ENCODE measurements around the gene PLEKHA6. TPM values are rescaled to one million over a fixed set of nuclear protein-coding genes. Genes with fewer than 3 reads are reported as not detected.

Gene PLEKHA6
- total RNA-seq, 2 donors from 2014 or later: 18.1 to 25.7 TPM

DNA sequence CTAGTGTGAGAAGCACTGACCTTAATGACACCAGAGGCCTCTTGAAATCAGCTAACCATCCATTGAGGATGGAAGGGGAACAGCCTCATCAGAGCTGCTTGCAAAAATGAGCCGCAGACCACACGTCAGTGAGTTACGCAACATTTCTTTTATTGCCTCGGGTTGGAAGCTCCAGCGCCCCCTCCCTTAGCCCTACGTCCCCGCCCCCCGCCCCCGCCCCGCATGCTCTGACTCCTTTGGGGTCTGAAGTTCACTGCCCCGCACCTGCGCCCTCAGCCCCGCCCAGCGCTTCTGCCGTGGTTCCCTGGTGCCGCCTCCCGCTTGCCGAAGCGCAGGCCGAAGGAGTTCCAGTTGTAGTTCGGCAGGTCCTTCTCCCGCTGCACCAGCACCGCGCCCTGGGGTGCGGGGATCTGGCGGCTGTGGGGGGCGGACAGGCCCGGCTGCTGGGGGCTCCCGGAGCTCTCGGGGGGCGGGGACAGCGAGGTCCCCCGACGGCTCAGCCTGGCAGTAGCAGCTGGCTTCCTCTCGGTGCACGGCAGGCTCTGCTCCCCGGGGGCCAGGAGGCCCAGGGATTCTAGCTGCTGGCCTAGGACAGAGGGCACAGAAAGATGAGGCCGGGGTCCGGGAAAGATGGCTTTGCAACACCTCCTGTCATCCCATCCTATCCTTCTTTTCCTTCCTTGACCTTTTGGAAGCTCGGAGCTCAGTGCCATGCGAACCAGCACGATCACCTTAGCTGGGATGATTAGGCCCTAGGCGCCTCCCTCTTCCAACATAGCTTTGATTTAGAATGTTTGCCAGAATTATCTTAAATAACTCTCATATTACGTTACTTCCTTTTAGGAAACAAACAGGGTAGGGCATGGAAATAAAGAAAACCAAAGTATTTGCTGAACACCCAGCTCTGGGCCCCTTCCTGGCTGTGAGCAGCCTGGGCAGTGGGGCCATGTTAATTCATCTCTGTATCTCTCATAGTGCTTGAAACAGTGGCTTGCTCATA lies 169.2 kb downstream of the PLEKHA6 start:
- DNase-seq (ENCODE audit: low spot score): no peak

DNA sequence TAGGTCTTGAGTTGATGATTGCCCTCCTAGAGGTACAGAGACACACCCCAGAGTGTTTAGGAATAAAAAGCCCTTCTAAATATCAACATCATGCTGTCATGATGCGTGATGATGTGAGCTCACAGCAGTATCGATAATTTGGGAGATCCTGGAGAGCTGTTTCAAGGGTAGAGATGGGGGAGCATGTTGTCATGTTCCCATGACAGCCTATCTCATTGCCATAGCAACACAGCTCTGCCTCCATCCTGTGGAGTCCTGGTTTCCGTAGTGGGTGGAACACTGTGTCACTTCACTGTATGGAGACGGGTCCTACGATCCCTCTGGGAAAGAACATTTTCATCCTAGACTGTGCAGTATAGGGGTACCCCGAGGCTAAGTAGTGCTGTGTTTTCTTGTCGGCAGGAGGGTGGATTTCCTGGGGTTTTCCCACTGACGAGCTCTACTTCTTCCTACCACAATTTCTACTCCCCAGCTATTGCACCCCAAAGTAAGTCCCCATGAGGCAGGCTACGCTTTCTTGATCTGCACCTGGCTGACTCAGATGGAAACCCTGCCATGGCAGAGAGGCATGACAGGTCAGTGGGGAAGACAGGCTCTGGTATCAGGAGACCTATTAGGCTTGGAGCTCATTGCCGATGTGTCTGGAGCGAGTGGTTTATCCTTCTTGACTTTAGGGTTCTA lies 170.6 kb downstream of the PLEKHA6 start:
- TF ChIP-seq, protein P1, sequence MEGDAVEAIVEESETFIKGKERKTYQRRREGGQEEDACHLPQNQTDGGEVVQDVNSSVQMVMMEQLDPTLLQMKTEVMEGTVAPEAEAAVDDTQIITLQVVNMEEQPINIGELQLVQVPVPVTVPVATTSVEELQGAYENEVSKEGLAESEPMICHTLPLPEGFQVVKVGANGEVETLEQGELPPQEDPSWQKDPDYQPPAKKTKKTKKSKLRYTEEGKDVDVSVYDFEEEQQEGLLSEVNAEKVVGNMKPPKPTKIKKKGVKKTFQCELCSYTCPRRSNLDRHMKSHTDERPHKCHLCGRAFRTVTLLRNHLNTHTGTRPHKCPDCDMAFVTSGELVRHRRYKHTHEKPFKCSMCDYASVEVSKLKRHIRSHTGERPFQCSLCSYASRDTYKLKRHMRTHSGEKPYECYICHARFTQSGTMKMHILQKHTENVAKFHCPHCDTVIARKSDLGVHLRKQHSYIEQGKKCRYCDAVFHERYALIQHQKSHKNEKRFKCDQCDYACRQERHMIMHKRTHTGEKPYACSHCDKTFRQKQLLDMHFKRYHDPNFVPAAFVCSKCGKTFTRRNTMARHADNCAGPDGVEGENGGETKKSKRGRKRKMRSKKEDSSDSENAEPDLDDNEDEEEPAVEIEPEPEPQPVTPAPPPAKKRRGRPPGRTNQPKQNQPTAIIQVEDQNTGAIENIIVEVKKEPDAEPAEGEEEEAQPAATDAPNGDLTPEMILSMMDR (IDR thresholded peaks at IDR 0.05): no peak
- DNase-seq (ENCODE audit: low spot score): no peak
- H3K4me1 ChIP-seq: peaks cover 0 to 9% of the 10 kb centered on the region in 2 donors
- H3K27ac ChIP-seq: no peak overlapping the region
- H3K9me3 ChIP-seq: no peaks in the 10 kb centered on the region
- no peaks in the 10 kb centered on the region for H3K27me3 ChIP-seq
- H3K4me3 ChIP-seq: no peak overlapping the region
- no peaks in the 10 kb centered on the region for H3K36me3 ChIP-seq

More for the DNA sequence above, 169.2 kb downstream of the PLEKHA6 start:
- Histone ChIP-seq H3K4me1 (peaks cover 0 to 9% of the 10 kb centered on the region in 2 donors), H3K9me3 (no peaks in the 10 kb centered on the region), H3K4me3 (peak overlapping the region in 1 of 2 donors; percentile 40), H3K36me3 (no peaks in the 10 kb centered on the region), H3K27ac (no peak overlapping the region), H3K27me3 (no peaks in the 10 kb centered on the region)
- TF ChIP-seq, protein P1 (IDR thresholded peaks at IDR 0.05): no peak

DNA sequence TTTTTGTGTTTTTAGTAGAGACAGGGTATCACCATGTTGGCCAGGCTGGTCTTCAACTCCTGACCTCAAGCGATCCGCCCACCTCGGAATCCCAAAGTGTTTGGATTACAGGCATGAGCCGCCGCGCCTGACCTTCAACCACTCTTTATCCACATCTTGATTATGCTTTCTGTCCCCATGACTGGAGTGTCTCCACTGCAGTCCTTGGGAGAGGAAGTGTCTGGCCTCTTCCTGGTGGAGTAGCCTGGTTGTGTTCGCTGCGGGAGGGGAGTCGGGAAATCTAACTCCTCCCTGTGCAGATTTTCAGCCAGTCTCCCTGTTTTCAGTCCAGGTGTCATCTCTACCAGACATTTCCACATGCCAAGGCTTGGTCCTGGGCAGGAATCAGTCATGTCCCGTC lies 173.1 kb downstream of the PLEKHA6 start:
- Histone ChIP-seq H3K4me1 (peaks cover 0 to 9% of the 10 kb centered on the region in 2 donors), H3K4me3 (no peak overlapping the region), H3K27me3 (no peaks in the 10 kb centered on the region), H3K36me3 (no peaks in the 10 kb centered on the region), H3K27ac (no peak overlapping the region), H3K9me3 (no peaks in the 10 kb centered on the region)
- TF ChIP-seq, protein P1 (IDR thresholded peaks at IDR 0.05): no peak
- no peak for DNase-seq (ENCODE audit: low spot score)

DNA sequence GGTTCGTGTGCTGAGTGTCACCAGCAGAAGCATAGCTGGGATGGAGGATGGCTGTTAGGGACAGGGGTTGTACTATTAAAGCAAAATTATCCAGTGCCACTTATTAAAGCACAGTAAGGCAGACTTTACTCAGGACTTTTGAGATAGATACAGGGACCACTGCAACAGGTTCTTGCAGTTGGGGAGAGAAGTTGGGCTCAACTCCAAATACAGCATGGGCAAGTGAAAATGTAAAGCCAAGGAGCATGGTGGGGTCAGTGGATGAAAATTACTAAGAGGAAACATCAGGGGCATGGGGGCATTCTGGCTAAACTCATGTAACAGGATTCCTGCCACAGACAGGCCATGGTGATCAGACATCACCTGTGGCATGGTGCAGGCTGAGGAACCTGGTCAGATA lies 178.6 kb downstream of the PLEKHA6 start:
- Histone ChIP-seq H3K27me3 (no peaks in the 10 kb centered on the region), H3K36me3 (no peaks in the 10 kb centered on the region), H3K4me1 (no peaks in the 10 kb centered on the region), H3K9me3 (no peaks in the 10 kb centered on the region), H3K27ac (no peak overlapping the region), H3K4me3 (no peak overlapping the region)
- TF ChIP-seq, protein P1 (IDR thresholded peaks at IDR 0.05): no peak
- no peak for DNase-seq (ENCODE audit: low spot score)

DNA sequence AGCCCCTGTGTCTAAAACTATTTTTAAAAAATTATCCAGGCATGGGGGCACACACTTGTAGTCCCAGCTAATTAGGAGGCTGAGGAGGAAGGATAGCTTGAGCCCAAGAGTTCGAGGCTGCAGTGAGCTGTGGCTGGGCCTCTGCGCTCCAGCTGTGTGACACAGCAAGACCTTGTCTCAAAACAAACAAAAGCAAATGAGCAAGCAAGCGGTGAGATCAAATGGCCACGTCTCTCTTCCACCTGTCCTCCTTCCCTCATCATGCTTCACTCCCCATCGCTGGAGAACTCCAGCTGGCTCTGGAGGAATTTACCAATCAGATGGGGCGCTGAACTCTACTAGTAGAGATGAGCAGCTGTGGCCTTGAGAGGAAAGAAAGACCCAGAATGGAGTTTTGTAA lies 179.6 kb downstream of the PLEKHA6 start:
- Histone ChIP-seq H3K36me3 (no peaks in the 10 kb centered on the region), H3K4me1 (no peaks in the 10 kb centered on the region), H3K4me3 (no peak overlapping the region), H3K27ac (no peak overlapping the region), H3K9me3 (no peaks in the 10 kb centered on the region), H3K27me3 (no peaks in the 10 kb centered on the region)
- TF ChIP-seq, protein P1 (IDR thresholded peaks at IDR 0.05): no peak
- no peak for DNase-seq (ENCODE audit: low spot score)
